ENCODE measurements around the gene GLRX5.

Gene GLRX5

GRCh38 chr14:95548328-95548929 is 13.6 kb downstream of the GLRX5 start:
- TF ChIP-seq, protein P1, sequence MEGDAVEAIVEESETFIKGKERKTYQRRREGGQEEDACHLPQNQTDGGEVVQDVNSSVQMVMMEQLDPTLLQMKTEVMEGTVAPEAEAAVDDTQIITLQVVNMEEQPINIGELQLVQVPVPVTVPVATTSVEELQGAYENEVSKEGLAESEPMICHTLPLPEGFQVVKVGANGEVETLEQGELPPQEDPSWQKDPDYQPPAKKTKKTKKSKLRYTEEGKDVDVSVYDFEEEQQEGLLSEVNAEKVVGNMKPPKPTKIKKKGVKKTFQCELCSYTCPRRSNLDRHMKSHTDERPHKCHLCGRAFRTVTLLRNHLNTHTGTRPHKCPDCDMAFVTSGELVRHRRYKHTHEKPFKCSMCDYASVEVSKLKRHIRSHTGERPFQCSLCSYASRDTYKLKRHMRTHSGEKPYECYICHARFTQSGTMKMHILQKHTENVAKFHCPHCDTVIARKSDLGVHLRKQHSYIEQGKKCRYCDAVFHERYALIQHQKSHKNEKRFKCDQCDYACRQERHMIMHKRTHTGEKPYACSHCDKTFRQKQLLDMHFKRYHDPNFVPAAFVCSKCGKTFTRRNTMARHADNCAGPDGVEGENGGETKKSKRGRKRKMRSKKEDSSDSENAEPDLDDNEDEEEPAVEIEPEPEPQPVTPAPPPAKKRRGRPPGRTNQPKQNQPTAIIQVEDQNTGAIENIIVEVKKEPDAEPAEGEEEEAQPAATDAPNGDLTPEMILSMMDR (IDR thresholded peaks at IDR 0.05): no peak
- Histone ChIP-seq H3K36me3 (ENCODE audit: control insufficient read depth, insufficient read depth, low read length) (no peaks in the 10 kb centered on the region), H3K9ac (no peak overlapping the region)

DNA sequence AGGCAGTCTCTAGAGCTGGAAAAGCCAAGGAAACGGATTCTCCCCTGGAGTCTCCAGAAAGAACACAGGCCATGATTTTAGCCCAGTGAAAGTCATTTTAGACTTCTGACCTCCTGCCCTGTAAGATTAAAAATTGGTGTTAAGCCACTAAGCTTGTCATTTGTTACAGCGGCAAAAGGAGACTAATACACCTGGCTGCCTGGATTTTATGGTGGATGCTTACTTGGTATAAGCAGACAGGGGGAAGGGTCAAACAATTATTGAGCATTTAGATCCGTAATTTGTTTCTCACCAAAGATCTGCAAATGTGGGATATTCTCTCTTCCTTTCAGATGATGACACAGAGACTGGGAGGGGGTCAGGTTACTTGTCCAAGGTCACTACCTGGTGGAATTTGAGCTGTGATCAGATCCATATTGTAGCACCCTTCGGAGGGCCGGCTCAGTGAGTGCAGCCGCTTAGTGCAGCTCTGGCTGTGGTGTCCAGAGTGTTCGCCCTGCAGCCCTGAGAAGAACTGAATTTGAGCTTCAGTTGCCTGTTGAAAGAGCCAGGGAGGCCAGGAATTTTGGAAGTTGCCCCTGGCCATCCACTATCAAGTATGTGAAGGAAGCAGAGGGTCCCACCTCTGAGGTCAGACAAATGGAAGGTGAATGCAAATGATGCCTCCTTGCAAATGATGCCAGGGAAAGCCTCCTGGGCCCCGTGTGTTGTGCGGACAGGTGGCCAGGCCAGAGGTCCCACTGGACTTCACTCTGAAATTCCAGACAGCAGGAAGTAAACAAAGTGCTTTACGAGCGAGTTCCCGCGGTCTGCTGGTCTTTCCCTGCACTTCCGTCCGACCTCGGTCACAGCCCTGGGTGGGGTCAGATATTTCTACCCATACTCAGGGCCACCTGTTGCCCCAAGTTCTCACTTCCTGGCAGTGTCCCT is 15.1 kb downstream of the GLRX5 start:
- H2AFZ ChIP-seq: no peak overlapping the region
- H3K9me3 ChIP-seq (ENCODE audit: control insufficient read depth, low read length): no peaks in the 10 kb centered on the region
- TF ChIP-seq, protein P1 (IDR thresholded peaks at IDR 0.05): no peak
- no peak overlapping the region for H3K9ac ChIP-seq
- no peak overlapping the region for H3K4me2 ChIP-seq (ENCODE audit: low read length)
- H3K4me1 ChIP-seq: no peaks in the 10 kb centered on the region
- H3K36me3 ChIP-seq (ENCODE audit: control insufficient read depth, insufficient read depth, low read length): no peaks in the 10 kb centered on the region
- no peaks in the 10 kb centered on the region for H3K79me2 ChIP-seq
- H3K27me3 ChIP-seq (ENCODE audit: control insufficient read depth, insufficient read depth, low read length): no peaks in the 10 kb centered on the region
- no peak overlapping the region for H3K4me3 ChIP-seq (ENCODE audit: low read depth, low read length)
- no peak overlapping the region for H3K27ac ChIP-seq

More at GRCh38 chr14:95548328-95548929, 13.6 kb downstream of the GLRX5 start:
- H3K9me3 ChIP-seq (ENCODE audit: control insufficient read depth, low read length): no peaks in the 10 kb centered on the region
- H3K4me3 ChIP-seq (ENCODE audit: low read depth, low read length): no peak overlapping the region
- H2AFZ ChIP-seq: no peak overlapping the region
- no peak overlapping the region for H3K27ac ChIP-seq
- no peaks in the 10 kb centered on the region for H3K4me1 ChIP-seq
- no peaks in the 10 kb centered on the region for H3K79me2 ChIP-seq
- no peak overlapping the region for H3K4me2 ChIP-seq (ENCODE audit: low read length)
- no peaks in the 10 kb centered on the region for H3K27me3 ChIP-seq (ENCODE audit: control insufficient read depth, insufficient read depth, low read length)

DNA sequence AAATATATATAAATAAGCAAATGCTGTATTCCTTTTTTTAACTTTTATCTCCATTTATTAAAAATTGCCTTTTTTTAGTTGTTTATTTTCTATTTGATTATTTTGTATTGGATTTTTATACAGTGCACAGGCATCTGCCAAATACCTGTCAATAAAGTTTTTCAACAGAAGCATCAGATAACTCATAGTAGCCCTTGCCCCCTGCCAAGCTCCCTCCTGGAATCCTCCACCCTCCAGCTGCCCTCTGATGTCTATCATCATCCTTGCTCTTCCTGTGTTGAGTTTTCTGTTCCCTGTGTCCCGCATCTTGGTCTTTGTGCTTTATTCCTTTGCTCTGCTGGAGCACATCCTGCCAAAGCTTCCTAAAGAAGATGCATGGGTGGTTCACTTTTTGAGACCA is 16.6 kb downstream of the GLRX5 start:
- Histone ChIP-seq H3K4me2 (ENCODE audit: low read length) (no peak overlapping the region), H3K9ac (no peak overlapping the region), H3K27ac (no peak overlapping the region), H3K27me3 (ENCODE audit: control insufficient read depth, insufficient read depth, low read length) (no peaks in the 10 kb centered on the region), H3K79me2 (no peaks in the 10 kb centered on the region), H2AFZ (no peak overlapping the region), H3K4me1 (no peaks in the 10 kb centered on the region), H3K9me3 (ENCODE audit: control insufficient read depth, low read length) (no peaks in the 10 kb centered on the region), H3K36me3 (ENCODE audit: control insufficient read depth, insufficient read depth, low read length) (no peaks in the 10 kb centered on the region), H3K4me3 (ENCODE audit: low read depth, low read length) (no peak overlapping the region)
- TF ChIP-seq, protein P1 (IDR thresholded peaks at IDR 0.05): no peak

- H3K4me3 ChIP-seq (ENCODE audit: low read depth, low read length): no peak overlapping the region
Observed at GRCh38 chr14:95553141-95553540, 18.3 kb downstream of the GLRX5 start.

More at GRCh38 chr14:95553141-95553540, 18.3 kb downstream of the GLRX5 start:
- H3K4me1 ChIP-seq: no peaks in the 10 kb centered on the region
- TF ChIP-seq, protein P1 (IDR thresholded peaks at IDR 0.05): no peak
- H2AFZ ChIP-seq: no peak overlapping the region
- no peak overlapping the region for H3K4me2 ChIP-seq (ENCODE audit: low read length)
- H3K79me2 ChIP-seq: no peaks in the 10 kb centered on the region
- H3K9ac ChIP-seq: no peak overlapping the region
- H3K36me3 ChIP-seq (ENCODE audit: control insufficient read depth, insufficient read depth, low read length): no peaks in the 10 kb centered on the region
- H3K9me3 ChIP-seq (ENCODE audit: control insufficient read depth, low read length): no peaks in the 10 kb centered on the region
- no peak overlapping the region for H3K27ac ChIP-seq
- H3K27me3 ChIP-seq (ENCODE audit: control insufficient read depth, insufficient read depth, low read length): no peaks in the 10 kb centered on the region

Measured in parathyroid adenoma (tissue), 2 donors.